Stromal cell of bone marrow (primary cell): ENCODE results near the gene CEP104.
"Not testable (repeated sequence)": the region's sequence is repeated elsewhere in the genome, so short reads cannot be mapped to it uniquely, and the experiment has no call there.

Experiments used
- DNase-seq: peaks from one replicate; pipeline ENCODE4 v3.0.0-alpha.2; 2012; ENCODE audit warnings: low read depth

Gene CEP104

DNA sequence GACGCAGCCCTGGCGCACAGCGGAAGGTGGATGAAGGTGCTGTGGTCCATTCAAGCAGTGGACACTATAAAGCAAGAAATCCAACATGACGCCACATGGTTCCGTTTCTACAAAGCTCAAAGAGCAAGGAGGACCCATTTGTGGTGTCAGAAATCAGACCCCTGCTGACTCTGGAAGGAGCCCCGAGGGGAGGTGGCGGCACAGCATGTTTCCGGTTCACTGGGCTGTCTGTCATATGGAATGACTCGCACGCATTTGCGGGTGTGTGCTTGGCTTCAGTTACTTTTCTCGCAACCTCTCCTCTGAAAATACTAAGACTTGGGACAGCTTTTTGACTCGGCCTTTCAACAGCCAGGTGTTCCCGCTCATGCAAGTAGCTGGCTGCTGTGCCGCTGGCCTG is 31.7 kb downstream of the CEP104 start:
- DNase-seq: no peak

DNA sequence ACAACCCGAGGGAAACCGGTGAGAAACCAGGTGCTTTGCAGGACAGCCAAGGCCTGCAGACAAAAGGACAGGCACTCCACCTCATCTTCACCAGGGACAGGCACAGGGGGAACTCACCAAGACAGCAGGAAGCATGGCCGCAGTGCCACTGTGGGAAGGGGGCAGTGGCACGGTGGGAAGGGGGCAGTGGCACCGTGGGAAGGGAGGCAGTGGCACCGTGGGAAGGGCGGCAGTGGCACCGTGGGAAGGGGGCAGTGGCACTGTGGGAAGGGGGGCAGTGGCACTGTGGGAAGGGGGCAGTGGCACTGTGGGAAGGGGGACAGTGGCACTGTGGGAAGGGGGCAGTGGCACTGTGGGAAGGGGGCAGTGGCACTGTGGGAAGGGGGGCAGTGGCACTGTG is 32.4 kb downstream of the CEP104 start:
- no peak for DNase-seq

DNA sequence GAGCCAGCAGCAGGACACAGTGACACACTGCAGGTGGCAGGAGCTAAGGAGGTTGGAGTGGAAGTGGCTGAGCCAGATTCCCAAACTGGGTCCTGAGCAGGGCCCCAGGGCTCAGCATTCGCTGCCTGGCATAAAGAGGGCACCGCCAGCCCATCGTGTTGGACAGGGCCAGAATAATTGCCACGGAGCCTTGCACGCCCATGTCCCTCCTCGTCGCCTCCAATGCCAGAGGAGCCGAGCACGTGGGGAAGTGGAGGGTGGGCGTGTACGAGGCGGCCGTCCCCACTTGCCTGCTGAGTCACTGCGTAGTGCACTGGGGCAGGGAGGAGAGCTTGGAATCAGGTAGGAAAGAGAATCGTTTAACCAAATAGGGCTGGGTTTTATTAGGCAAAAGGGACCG is 34.6 kb downstream of the CEP104 start:
- no peak for DNase-seq

DNA sequence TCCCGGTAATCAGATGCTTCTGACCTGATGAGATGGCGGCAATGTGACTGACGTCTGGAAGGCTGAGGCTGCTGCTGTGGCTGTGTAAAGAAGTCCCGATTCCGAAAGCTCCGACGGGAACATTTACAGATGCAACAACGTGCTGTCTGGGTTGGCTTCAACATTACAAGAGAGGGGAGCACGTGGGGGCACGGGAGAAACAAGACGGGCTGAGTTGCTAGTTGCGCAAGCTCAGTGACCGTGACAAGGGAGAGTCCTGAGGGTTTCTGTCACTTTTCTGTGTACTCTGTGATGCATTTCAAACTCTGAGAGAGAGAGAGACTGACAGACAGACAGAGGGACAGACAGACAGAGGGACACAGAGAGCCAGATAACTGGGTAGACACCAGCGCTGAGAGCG is 35.1 kb downstream of the CEP104 start:
- DNase-seq: no peak

DNA sequence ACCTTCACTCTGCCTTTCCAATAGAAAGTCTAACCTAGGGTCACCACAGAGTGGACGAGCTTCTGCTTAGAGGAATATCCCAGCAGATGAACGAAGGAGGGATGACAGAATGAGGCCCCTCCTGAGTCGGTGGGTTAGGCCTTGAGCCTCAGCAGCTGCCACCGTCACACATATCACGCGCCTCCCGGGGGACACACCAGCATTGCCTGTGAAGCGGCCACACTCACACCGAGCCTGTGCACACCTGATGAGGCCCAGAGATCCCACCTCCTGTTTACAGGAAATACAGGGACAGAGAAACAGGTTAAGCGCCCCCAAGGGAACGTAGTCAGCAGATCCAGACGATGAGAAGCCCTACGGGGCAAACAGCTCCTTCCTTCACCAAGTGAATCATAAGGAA is 35.6 kb downstream of the CEP104 start:
- DNase-seq: no peak

DNA sequence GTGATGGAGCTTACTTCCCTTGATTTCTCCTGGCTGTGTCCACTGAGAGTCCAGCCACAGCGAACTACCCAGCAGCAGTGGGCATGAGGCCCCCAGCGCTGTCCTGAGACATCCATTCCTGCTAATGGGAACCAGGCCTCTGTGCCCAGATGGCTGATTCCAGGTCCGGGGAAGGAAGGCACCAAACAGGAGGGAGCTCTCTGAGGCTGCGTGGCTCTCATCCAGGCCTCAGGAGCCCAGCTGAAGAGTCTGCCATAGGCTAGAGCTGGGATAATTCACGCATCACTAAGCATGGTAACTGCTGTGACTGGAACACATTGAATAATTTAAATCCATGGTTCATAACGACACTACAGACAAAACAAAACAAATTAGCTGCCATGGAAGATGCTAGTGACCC is 36.0 kb downstream of the CEP104 start:
- DNase-seq: no peak

DNA sequence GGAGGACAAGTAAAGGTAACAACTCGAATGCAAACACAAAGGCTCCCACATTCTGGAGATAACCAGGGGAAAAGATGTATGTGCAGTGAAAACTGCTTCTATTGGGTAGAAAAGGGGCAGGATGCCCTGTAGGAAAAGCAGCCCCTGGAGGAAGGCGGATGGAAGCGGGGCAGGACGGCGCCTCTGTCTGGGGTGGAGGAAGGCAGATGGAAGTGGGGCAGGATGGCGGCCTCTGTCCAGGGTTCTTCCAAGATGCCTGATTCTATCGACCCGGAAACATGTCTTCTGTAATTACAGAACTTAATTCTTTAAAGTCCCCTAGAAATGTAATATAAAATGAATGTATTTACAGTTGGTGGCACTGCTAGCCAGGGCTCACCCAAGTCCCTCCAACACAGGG is 36.7 kb downstream of the CEP104 start:
- DNase-seq: no peak

DNA sequence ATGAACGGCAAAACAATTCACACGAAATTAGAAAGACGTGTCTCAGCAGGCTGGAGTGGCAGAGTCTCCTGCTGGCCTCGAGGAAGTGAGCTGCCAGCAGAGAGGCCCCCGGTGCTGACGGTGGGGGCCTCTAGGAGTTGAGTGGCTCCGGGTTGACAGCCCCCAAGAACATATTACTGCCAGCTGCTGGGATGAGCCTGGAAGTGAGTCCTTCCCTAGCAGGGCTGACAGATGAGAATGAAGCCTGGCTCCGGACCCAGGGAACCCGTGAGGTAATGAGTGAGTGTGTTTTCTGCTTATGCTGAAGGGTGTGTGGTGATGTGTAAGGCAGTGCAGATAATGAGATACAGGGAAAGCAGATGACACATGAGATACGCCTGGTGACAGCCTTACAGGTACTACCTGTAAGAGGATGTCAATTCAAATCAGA is 37.2 kb downstream of the CEP104 start:
- no peak for DNase-seq

DNA sequence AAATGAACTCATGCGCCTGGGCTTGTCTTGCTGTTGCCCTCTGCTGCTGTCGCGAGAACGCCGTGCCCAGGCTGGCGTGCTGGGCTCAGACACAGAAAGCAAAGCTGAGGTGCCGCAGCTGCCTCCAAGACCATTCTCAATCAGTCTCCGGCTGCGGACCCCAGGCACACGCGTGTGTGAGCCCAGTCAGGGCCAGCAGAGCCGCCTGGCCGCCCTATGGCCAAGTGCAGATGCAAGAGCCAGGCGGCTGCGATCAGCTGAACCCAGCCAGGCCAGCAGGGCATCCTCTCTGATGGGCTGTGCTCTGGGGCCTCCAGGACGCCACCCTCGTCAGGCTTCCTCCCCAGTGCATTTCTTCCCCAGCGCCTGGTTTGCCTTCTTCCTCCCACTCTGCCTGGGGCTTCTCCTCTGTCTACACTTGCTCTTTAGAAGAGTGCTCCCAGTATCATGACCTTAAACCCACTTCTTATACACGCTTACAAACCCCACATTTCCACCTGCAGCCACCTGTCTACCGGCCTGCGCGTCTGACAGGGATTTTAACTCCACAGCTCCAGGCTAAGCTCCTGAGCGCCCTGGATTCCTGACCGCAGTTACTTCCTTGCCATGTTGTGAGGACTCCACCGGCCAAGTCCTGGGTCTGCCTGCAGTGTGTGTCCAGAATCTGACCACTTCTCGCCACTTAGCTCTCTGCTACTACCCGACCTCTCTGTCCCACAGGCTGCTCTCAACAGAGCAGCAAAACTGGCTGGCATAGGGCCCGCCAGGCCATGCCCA is 39.0 kb downstream of the CEP104 start:
- no peak for DNase-seq

DNA sequence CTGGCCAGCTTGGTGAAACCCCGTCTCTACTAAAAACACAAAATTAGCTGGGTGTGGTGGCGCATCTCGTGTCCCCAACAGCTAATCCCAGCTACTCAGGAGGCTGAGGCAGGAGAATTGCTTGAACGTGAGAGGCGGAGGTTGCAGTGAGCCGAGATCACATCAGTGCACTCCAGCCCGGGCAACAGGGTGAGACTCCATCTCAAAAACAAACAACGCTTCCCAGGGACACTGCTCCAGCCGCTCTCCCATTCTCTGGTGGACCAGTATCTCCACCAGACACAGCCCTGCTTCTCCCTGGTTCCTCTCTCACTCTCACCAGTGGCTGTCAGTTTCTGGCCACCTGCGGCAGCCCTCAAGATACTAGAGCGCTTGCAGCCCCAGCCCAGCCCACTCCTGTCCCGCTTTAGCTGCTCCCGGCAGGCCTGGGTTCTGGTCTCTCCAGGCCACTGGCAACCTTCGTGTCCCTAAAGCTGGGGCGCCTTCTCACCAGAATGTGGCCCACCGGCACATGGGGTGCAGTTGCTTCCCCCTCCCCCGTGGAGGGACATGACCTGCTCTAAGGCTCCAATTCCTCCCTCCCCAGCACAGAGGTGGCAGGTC is 39.8 kb downstream of the CEP104 start:
- no peak for DNase-seq

DNA sequence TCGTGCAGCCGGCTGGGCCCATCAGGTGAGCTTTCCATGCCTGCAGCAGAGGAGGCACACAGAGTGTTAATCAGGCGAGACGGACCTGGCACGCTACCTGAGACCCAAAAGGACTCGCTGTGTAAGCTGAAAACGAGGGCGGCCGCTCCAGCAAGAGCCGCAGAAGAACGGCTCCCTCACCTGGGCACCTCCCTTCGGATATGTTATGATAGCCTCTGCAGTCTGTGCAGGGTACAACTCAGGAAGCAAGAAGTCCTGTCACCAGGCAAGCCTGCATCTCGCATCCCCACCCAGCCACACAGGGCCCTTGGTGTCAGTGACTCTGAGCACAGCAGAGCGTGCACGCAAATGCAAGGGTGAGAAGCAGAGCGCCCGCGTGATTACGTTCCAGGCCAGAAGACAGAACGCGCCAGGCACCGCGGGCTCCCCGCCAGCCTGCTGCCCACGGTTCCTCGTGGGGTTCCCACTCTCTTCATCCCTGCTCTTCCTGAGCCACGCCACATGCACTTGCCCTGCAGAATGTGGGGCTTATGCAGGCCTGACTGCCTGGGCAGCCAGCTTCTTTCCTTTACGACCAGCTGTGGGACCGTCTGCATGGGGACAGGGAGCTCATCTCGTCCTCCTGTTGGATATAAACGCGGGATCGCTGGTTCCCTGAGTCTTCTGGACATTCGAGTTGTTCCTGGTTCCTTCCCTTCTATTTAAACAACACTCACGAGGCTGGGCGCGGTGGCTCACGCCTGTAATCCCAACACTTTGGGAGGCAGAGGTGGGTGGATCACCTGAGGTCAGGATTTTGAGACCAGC is 40.5 kb downstream of the CEP104 start:
- no peak for DNase-seq

DNA sequence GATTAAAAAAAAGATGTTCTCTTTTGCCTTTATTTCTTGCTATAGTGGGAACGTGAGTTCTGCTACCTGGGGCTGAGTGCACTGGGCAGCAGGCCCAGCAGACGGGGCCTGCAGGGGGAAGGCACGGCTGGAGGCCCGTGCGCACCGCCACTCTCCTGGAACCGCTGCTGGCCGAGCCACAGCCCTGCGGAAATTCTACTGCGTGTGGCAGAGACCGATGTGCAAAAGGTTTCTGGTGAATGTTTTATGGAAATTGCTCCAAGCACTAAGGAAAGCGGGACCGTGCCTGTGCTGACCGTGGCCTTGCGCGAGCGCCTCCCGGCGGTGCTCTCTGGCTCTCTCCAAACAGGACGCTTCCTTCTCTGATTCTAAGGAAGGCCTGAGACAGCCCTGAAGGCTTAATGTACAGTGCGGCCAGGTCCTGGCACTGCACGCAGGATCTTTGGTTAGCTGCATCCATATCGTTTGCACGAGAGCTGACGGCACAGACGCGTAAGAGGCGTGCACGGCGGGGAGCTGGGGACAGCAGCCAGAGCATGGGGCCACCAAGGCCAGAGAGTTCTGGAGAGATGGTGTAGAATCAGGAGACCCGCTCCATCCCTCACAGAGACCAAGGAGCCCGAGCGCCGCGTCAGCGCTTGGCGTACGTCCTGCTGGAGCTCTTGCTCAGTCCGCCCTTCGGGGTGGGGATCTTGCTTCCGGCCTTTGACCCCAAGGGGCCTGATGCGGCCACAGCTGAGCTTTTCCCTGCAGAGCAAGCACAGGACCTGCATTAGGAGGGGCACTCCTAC is 42.0 kb downstream of the CEP104 start:
- no peak for DNase-seq

DNA sequence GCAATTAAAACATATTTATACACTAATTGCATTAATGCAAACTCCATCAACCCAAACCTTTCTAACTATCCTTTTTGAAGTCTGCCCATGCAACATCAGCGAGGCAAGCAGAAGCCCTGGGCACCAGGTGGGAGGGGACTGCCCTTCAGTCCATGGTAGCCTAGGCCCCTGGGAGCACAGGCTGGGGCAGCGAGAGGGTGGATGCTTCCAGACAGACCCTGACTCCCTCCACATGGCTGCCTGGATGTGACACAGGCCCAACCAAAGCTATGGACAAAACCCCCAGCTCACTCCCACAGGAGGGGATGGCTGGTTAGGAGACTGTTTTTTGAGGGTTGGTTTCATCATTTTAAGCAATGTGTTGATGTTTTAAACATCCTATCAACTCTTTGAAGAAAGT is 42.9 kb downstream of the CEP104 start:
- DNase-seq: no peak

DNA sequence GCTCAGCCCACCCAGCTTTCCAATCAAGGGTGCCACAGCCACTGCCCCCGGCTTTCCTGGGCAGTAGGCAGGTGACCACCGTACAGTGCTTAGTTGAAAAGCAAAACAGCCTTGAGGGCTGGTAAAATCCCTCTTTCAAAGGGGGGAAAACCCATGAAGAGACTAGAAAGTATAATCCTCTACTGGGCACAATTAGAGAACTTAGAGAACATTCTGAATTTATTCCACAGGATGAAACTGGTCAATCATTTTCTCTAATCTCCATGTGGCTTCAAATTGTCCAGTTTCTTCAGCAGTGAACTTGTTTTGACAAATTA is 45.5 kb downstream of the CEP104 start:
- no peak for DNase-seq

DNA sequence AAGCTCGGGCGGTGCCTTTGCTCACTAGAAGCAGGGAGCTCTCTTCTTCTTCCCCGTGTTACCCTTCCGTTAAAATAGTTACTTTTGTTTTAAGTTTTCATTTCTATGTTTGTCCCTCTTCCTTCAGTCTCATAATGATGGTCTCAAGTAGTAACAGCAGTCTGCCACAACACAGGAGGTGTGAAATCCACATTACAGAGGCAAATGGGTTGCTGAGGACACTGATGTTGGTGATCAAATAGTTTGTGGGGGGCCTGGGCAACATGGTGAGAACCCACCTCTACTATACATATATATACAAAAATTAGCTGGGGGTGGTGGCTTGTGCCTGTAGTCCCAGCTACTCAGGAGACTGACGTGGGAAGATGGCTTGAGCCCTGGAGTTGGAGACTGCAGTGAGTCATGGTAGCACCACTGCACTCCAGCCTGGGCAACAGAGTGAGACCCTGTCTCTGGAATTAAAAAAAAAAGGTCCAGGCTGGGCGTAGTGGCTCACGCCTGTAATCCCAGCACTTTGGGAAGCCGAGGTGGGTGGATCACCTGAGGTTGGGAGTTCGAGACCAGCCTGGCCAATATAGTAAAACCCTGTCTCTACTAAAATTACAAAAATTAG is 46.8 kb downstream of the CEP104 start:
- not testable (repeated sequence) for DNase-seq

DNA sequence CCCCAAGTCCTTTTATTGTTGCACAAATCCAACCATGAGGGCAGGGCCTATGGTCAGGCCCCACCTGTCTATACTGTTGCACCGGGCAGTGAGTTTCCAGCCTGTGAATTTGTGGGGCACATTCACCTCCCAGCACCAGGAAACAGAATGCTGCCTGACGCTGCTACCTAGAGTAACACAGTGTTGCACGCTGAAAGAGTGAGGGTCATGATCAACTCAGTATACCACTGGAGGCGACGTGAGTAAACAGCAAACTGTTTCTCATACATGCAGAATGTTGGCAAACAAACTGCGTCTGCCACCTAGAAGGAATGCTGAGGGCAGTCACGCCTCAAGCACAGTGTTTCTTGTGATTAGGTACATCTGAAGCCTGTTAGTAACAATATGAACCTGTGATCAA is 47.3 kb downstream of the CEP104 start:
- DNase-seq: no peak

DNA sequence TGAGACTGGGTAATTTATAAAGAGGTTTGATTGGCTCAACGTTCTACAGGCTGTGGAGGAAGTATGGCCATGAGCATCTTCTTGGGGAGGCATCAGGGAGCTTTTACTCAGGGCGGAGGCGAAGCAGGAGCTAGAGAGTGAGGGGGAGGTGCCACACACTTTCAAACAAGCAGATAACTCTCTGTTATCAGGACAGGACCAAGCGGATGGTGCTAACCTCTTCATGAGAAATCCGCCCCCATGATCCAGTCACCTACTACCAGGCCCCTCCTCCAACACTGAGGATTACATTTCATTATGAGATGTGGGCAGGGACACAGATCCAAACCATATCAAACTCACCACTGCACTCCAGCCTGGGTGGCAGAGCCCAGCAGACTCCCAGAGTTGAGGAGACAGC is 49.2 kb downstream of the CEP104 start:
- DNase-seq: no peak

DNA sequence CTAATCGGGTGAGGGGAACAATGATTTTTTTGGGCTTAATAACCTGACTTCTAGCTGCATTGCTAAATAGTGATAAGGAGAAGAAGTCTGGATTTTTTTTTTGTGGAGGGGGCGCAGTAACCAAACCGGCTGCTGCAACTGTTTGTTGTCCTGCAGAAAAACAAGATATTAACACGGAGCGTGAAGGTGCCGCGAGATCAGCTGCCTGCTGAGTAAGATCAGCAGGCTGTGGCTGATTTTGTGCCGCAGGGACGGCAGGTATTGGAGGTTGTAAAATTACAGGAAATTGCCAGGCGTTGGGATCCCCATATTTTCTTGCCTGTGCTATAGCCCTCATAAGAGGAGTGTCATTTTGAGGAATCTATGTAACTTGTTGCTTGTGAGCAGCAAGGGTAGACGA is 52.0 kb downstream of the CEP104 start:
- DNase-seq: no peak

DNA sequence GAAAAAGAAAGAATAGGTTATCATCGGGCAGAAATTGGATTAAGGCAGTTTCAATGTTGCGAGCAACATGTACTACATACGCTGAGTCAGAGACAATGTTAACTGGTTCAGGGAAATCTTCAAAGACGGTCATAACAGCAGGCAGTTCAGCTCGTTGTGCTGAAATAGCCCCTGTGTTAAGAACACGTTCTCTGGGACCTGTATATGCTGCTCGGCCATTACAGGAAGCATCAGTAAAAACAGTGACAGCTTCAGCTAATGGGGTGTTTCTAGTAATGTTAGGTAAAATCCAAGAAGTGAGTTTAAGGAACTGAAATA is 52.4 kb downstream of the CEP104 start:
- not testable (repeated sequence) for DNase-seq

DNA sequence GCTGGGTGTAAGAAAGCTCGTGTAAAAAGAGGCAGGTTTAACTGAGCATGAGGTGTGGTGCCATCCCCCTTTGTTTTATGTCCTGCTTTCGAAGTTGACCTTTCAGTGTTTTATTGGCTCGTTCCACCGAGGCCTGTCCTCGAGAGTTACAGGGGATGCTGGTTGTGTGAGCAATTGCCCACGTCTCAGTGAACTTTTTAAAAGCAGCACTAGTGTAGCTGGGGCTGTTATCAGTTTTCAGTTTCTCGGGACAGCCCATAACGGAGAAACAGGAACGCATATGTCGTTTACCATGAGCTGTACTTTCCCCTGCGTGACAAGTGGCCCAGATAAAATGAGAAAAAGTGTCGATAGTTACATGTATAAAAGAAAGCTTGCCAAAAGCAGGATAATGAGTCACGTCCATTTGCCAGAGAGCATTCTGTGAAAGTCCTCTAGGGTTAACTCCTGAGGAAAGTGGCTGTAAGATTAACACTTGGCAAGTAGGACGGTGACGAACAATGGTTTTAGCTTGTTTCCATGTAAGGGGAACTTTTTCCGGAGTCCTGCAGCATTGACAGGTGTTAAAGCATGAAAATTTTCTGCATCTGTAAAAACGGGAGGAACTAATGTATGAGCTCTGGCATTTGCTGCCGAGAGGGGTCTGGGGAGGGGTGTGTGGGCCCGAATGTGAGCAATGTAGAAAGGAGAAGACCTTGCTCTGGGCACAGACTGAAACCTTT is 52.9 kb downstream of the CEP104 start:
- no peak for DNase-seq

DNA sequence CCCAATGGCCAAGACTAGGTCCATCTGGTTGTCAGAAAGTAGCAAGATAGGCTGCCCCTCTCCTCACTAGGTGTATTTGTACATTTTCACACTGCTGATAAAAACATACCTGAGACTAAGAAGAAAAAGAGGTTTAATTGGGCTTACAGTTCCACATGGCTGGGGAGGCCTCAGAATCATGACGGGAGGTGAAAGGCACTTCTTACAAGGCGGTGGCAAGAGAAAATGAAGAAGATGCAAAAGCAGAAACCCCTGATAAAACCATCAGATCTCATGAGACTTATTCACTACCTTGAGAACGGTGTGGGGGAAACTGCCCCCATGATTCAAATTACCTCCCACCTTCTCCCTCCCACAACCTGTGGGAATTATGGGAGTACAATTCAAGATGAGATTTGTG is 56.2 kb downstream of the CEP104 start:
- not testable (repeated sequence) for DNase-seq
